SIG-M5 treated with dmso at 0.1 percent for 504 hours (cell line): ENCODE results near the gene ARL10.
"Not testable (repeated sequence)": the region's sequence is repeated elsewhere in the genome, so short reads cannot be mapped to it uniquely, and the experiment has no call there.

ENCODE experiments used
- DNase-seq: peaks from one replicate; lab custom pipeline; 2025; ENCODE audit not compliant: unreplicated experiment; lab: John Stamatoyannopoulos, UW

The ARL10 gene

DNA sequence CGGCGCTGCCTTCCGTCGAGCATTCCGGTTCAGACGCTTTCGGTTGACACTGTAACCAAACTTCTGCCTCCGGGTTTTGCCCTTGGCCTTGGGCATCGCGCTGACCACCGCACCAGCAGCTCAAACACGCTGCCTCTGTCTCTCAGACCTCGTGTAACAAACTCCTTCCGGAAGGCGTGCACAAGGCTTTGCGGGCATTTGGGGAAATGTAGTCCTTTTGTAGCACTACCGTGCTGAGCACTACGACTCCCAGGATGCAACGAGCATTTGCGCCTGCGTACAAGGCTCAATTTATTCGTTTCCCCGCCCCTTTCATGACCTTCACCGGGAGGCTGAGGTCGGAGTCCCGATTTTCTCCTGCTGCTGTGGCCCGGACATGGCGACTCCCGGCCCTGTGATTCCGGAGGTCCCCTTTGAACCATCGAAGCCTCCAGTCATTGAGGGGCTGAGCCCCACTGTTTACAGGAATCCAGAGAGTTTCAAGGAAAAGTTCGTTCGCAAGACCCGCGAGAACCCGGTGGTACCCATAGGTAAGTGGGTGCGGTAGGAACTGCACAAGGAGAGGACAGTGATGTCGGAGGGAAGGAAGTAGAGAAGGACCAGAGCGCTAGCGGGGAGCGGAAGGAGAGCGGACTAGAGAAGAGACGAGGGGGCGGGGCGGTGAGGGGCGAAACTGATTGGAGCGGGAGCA is 23.3 kb downstream of the ARL10 start, which contains the start of the genes HIGD2A and NOP16:
Gene HIGD2A, plus strand, starts transcription at position 308 of the 691 bp plus-strand sequence. Its CDS starts 69 bp downstream, at position 377.
Gene NOP16, minus strand, starts transcription at position 155 of the 691 bp plus-strand sequence. Its CDS starts 59 bp downstream, at position 96.
- DNase-seq: peak; percentile 100

DNA sequence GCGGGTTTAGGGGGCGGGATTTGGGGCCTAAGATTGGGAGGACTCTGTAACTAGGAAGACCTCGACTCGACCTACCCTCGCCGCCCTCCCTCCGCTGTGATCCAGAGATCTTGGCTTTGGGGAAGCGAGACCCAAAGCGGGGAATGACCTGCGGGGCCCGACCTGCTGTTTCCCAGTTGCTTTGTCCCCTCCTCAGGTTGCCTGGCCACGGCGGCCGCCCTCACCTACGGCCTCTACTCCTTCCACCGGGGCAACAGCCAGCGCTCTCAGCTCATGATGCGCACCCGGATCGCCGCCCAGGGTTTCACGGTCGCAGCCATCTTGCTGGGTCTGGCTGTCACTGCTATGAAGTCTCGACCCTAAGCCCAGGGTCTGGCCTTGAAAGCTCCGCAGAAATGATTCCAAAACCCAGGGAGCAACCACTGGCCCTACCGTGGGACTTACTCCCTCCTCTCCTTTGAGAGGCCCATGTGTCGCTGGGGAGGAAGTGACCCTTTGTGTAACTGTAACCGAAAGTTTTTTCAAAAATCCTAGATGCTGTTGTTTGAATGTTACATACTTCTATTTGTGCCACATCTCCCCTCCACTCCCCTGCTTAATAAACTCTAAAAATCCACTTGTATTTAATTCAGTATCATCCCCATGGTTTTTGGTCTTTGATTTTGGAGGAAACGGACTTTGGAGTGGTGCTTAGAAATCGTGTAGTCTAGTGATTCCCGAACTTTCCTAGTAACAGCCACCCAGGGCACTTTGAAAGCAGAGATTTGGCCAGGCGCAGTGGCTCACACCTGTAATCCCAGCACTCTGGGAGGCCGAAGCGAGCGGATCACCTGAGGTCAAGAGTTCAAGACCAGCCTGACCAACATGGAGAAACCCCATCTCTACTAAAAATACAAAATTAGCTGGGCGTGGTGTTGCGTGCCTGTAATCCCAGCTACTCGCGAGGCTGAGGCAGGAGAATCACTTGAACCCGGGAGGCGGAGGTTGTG is 24.1 kb downstream of the ARL10 start:
- peak; percentile 49 for DNase-seq

DNA sequence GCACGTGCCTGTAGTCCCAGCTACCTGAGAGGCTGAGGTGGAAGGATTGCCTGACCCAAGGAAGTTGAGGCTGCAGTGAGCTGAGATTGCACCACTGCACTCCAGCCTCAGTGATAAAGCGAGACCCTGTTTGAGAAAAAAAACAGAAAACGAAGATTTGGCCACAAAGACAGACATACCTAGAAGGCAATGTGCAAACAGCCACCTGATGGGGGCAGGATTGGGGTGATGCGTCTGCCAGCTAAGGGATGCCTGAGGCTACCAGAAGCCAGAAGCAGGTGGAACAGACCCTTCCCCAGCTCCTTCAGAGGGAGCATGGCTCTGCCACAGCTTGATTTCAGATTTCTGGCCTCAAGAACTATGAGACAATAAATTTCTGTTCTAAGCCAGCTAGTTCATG is 26.2 kb downstream of the ARL10 start:
- no peak for DNase-seq

DNA sequence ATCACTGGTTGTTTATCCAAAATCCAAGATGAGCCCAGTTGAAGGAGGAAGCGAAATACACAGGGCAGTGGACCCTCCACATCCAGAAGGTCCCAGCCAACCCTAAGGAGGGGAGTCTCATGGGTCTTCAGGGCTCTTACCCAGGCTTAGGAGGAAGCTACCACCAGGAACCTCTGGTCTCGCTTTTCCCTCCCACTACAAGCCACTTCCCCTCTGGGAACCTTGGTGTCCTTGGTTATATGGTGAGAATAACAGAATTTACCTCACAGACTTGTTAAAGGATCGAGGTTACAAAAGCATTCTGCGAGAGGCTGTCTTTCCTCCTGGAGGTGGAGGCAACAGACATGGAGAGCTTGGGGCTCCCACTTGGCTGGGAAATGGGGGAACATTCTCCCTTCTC is 26.7 kb downstream of the ARL10 start:
- DNase-seq: peak; percentile 86

DNA sequence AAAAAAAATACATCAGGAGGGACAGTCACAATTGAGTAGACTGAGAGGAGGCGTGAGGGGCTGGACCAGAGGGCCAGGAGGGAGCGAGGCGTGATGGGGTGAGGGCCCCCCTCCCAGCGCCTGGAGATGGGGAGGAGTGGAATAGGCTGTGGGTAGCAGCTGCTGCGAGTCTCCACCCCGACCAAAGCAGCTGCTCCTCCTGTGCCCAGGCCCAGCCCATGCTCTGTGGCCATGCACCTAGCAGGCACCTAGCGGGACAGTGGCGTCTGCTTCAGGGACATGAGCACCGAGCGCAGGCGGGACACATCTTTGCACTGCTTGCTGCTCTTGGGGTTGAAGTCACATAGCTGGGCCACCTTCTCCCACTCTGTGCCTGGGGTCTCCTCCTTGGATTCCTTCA is 27.2 kb downstream of the ARL10 start:
- DNase-seq: no peak

DNA sequence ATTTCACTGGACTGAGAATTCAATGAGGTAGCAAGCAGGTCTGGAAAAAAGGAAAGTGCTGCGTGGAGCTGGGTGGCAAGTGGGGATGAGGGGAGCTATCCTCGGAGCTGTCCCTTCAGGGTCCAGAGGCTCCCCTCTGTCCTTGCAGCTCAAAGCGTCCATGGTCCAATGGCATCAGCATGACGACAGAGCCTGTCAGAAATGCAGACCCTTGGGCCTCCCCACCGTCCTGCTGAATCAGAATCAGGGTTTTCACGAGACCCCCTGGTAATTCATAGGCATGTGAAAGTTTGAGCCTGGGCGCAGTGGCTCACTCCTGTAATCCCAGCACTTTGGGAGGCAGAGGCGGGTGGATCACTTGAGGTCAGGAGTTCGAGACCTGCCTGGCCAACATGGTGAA is 28.8 kb downstream of the ARL10 start:
- DNase-seq: no peak

DNA sequence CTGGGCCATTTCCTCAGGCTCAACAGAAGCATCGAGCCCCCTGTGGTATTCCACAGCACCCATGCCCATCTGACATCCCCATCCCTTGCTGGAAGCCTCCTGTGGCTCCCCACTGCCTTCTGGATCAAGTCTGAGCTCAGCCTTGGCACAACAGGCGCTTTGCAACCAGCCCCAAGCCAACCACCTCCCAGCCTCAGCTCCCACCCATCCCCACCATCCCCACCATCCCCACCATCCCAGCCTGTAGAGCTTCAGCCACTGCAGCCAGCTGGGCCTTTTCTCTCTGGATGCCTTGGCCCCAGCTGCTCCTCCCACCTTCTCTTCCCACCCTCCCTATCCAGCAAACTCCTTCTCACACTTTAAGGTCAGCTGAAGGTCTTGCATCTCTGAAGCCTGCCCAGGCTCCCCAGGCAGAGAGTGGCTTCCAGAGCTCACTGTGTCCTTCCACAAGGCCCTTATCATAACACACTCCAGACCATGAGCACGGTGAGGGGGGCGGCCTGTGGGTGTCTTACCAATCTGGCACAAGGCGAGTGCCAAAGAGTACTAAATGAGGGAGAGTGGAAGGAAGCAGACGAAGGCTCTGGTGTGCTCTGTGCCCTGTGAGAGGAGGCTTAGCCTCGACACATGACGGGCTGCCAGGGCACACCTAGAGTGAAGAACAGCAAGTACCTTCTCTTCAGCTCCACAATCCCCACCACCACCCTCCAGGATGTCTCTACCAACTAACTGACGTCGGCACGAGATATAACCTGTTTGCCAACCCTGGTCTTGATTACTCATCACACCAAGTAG is 29.8 kb downstream of the ARL10 start:
- DNase-seq: no peak

DNA sequence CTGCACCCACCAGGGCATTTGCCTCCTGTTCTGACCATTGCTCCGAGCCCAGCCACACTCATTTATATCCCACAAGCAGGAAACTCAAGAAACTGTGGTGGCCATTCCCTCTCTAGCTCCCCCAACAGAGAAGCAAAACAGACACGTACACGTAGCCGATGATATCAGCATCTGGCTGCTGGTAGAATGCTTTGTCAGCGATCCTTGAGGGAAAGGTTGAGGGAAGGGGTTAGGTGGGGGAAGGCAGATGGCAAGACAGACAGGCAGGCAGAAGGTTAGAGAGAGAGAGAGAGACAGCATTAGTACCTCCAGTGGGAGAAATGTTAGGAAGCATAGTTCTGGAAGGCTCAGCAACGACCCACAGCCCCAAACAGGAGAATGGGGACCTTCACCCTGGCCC is 31.0 kb downstream of the ARL10 start:
- DNase-seq: no peak

DNA sequence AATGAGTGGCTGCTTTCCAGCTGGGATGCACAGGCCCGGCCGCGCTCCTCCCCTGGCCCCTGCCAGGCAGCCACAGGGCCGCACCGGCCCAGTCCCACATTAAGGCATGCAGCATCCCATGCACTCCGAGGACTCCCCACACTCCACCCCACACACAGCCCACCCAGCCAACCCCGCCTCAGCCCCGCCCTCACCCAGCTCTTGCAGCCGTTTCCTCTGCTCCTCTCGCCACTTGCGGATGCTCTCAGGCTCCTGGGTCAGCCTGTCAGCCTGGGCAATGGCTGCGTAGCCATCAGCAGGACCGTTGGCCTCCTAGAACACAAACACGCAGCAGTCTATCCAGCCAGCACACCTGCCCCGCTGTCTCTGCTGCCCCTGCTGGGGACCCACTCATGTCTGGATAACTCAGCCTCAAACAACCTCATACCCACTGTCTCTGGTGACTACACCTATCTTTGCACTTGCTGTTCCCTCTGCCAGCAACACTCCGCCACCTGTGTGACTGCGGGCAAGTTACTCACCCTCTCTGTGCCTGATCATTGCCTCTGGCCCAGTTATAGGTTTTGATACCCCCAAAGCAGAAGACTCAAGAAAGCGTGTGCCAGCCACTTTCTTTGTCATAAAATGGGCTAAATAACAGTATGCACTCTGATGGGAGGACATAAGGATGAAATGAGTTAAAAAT is 32.6 kb downstream of the ARL10 start:
- no peak for DNase-seq

DNA sequence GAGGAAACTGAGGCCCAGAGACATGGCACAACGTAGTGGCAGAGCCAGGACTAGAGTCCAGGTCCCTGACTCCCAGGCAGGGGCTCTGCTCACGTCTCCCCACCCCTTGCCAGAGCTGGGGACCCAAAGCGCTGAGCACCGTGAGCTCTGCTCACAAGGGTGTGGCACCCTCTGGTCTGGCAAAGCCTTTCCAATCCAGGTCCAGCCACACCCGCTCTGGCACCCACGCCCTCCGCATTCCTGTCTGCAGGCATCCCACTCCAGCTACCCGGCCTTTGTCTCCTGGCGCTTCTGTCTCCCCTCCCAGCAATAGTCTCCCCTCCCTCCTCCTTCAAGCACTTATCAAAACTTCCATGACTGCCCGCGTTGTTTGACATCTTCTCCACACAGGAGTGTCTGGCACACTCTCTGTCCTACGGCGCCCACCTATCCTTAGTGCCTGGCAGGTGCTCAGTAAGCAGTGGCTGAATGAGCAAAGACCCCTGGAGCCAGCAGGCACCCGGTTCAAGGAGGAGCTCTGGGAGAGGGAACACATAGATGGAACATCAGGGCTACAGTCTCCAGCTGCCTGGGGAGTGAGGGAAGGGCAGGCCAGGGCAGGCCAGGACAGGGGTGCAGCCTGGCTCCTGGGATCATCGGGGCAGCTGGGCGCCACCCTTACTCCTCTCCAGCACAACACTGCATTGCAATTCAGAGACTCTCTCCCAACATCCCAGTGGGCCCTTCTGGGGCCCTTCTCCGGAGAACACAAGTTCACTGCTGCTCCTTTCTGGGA is 35.3 kb downstream of the ARL10 start:
- DNase-seq: no peak

DNA sequence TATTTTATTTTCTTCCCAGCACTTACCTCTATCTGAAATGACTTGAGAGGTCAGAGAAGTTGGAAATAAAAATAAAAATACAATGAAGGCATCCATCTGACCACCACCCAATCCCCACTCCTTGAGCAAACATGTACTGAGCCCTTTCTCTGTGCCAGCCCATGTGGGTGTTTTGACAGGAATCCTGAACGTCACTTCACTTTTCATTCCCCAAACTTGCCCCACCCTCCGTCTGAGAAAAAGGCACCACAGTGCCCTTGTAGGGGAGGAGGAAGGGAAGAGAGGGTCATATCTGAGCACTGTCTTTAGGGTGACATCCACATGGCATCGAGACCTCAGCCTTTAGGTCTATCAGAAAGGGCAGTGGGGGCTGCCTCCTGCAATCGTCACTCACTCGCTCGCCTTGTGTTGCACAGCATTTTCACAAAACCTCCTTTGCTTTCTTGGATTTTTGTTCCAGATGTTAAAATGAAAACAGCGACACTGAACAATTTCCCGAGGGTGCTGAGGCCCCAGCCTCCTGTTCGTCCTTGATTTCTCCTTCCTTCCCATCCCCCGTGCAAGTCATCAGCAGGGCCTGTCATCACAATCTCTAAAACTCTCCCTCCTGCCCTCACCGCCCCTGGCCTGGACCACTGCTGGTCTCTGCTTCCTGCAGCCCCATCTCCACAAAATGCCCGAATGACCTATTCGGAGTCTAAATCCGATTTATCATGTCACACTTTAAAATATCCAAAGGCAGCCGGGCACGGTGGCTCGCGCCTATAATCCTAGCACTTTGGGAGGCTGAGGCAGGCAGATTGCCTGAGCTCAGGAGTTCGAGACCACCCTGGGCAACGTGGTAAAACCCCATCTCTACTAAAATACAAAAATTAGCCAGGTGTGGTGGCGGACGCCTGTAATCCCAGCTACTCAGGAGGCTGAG is 36.3 kb downstream of the ARL10 start:
- no peak for DNase-seq

DNA sequence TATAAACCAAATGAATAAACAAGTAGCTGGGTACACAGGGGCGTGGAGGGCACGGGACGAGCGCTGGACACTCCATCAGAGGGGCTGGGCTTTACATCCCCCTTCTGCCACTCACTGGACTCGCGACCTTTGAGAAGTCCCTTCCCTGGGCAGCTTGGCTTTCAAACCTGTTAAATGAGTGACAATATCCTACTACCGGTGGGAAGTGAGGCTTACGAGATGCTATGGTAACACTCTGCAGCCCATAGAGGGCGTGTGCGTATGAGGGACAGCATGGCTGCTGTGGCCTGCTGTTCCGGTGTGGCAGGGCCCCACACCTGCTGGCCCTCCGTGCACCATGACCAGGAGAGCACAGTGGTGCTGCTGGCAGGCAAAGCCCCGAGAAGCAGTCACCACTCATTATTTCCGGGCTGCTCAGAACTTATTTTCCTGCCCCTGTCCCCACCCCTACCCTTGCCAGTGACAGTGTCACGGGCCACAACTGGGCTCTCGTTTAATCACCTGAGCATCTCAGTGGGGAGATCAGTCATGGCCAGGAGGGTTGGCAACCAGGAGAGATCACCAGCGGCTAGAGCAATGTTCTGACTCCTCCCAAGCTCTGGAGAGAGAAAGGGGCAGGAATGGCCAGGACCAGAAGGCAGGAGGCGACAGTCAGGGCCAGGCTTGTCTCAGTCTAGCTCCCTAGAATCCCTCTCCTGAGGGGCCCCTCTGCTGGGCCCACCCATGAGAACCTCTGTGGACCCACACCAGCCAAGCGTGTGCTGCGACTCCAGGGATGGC is 40.6 kb downstream of the ARL10 start:
- no peak for DNase-seq

DNA sequence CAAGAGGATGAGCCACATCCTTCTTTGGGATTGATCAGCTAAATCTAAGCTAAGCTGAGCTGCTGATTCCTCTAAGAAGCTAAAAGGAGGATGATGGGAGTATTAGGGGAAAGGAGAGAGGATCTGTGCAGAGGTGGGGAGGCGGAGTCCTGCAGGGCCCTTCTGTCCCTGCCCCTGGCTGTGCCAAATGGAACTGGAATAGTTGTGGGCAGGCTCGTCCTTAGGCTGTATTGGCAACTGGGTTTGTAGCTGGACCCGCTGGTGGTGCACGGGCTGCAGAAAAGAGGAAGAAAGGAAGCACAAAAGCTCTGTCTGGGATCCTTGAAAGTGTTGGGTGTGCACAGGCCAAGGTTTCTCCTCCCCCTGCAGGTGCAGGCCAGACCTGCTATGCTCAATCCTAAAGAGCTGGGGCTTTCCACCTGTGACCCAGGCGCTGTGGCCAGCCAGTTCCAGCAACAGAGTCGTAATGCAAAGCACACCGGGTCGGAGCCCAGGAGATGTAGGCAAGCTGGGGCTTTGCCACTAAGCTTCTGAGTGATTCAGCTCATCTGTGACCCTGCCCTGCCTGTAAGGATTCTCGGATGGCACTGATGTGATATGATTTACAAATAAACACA is 41.3 kb downstream of the ARL10 start:
- DNase-seq: no peak

DNA sequence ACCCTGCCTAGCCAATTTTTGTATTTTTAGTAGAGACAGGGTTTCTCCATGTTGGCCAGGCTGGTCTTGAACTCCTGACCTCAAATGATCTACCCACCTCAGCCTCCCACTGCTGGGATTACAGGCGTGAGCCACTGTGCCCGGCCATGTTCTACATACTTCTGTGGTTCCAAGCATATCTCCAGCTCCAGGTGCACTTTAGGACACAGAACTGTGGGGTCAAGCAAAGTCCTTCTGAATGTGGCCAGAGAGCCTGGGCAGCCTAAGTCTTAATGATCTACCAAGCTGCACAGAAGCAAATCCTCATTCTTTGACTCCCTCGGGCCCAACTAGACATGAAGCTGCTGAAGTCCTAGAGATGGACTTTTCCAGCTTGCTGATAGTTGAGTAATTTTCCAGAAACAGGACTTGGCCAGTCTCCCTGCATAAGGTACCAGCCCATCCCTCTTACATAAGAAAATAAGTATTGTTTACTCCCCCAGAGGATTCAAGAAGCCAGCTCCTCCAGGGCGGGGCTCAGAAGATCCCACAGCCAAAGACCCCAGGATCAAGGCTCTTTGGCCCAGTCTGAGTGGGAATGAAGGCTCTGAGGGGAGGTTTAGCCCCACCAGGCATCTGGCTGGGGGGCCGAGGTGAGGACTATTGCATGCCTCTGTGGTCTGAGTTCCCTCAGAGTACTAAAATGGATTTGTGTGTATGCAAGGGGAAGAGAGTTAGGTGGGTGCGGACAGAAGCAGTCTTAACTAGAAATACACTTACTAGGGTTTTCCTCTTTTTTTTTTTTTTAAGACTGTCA is 42.4 kb downstream of the ARL10 start:
- no peak for DNase-seq

DNA sequence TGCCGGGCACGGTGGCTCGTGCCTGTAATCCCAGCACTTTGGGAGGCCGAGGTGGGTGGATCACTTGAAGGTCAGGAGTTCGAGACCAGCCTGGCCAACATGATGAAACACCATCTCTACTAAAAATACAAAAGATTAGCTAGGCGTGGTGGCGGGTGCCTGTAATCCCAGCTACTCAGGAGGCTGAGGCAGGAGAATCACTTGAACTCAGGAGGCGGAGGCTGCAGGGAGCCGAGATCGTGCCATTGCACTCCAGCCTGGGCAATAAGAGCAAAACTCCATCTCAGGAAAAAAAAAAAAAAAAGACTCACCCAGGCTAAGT is 42.9 kb downstream of the ARL10 start:
- not testable (repeated sequence) for DNase-seq

DNA sequence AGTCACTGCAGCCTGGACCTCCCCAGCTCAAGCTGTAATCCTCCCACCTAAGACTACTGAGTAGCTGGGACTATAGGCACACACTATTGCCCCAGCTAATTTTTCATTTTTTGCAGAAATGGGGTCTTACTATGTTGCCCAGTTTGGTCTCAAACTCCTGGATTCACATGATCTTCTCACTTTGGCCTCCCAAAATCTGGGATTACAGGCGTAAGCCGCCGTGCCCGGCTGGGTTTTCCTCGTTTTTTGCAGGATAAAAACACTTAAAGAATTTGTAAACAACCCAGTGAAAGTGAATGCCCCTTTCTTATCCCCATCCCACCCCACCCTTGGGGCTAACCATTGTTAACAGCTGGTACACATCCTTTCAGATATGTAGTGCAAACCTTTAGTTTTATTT is 43.3 kb downstream of the ARL10 start:
- DNase-seq: no peak

DNA sequence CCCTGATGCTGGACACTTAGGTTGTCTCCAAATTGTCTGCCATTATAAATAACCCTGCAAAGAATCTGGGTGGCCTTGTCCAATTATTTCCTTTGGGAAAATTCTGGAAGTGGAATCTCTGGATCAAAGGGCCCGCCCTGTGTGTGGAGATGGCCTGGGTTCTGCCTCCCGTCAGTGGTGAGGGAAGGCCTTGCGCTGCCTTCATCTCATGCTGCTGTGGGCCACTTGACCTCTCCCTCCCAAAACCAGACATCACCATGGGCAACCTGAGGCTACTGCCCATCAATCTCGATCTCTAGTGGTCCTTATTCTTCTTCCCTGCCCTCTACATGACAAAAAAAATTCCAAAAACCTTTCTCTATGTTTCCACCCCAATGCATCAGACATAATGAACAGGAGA is 44.5 kb downstream of the ARL10 start:
- DNase-seq: no peak
